ENCODE measurements around the gene TP53I13.
A peak's percentile ranks its signal among the peaks of the same experiment; 100 is the strongest.

GRCh38 chr17:29572691-29573557 lies 4.4 kb downstream of the TP53I13 start:
- TF ChIP-seq POLR2AphosphoS5 (IDR thresholded peaks at IDR 0.05) (no peak), POLR2A (IDR thresholded peaks at IDR 0.05) (no peak), EP300 (IDR thresholded peaks at IDR 0.05) (no peak)
- TF ChIP-seq, protein P1, sequence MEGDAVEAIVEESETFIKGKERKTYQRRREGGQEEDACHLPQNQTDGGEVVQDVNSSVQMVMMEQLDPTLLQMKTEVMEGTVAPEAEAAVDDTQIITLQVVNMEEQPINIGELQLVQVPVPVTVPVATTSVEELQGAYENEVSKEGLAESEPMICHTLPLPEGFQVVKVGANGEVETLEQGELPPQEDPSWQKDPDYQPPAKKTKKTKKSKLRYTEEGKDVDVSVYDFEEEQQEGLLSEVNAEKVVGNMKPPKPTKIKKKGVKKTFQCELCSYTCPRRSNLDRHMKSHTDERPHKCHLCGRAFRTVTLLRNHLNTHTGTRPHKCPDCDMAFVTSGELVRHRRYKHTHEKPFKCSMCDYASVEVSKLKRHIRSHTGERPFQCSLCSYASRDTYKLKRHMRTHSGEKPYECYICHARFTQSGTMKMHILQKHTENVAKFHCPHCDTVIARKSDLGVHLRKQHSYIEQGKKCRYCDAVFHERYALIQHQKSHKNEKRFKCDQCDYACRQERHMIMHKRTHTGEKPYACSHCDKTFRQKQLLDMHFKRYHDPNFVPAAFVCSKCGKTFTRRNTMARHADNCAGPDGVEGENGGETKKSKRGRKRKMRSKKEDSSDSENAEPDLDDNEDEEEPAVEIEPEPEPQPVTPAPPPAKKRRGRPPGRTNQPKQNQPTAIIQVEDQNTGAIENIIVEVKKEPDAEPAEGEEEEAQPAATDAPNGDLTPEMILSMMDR (IDR thresholded peaks at IDR 0.05) = peak; percentile 45 to 77

Measured in suprapubic skin (tissue), 4 donors.